K562 (cell line): ENCODE measurements around the gene TCF12.

Experiments
- U2AF2 ChIP-seq: fragments of 200-400 bp; formaldehyde crosslinking; optimal IDR thresholded peaks from 2 replicates; pipeline ENCODE3; 2017; ENCODE audit warnings: low read depth, mild to moderate bottlenecking, low read length
- ZNF239 ChIP-seq: fragments of 250-450 bp; sonication (Bioruptor Pico); IDR thresholded peaks from 2 replicates; pipeline ENCODE4 v1.4.0; 2020; ENCODE audit warnings: mild to moderate bottlenecking
- ZNF274 ChIP-seq: IDR thresholded peaks from 2 replicates; pipeline ENCODE4 v1.6.1; 2011; ENCODE audit warnings: low read depth, mild to moderate bottlenecking, low read length, moderate library complexity, borderline replicate concordance

GRCh38 chr15:57158997-57159668, 240.7 kb downstream of the TCF12 start:
- TF ChIP-seq U2AF2 = no peak
- TF ChIP-seq ZNF274 = no peak
- TF ChIP-seq ZNF239 (CRISPR knock-in tag) = no peak
